ENCODE results near the gene LIM2. TPM values are rescaled to one million over a fixed set of nuclear protein-coding genes. Genes with fewer than 3 reads are reported as not detected.
A peak's percentile ranks its signal among the peaks of the same experiment; 100 is the strongest.

The LIM2 gene
- total and polyA plus RNA-seq, 2 of the 8 experiments (the other 6 are each of a cell fraction or from before 2014, with no cell fraction given) = not detected

DNA sequence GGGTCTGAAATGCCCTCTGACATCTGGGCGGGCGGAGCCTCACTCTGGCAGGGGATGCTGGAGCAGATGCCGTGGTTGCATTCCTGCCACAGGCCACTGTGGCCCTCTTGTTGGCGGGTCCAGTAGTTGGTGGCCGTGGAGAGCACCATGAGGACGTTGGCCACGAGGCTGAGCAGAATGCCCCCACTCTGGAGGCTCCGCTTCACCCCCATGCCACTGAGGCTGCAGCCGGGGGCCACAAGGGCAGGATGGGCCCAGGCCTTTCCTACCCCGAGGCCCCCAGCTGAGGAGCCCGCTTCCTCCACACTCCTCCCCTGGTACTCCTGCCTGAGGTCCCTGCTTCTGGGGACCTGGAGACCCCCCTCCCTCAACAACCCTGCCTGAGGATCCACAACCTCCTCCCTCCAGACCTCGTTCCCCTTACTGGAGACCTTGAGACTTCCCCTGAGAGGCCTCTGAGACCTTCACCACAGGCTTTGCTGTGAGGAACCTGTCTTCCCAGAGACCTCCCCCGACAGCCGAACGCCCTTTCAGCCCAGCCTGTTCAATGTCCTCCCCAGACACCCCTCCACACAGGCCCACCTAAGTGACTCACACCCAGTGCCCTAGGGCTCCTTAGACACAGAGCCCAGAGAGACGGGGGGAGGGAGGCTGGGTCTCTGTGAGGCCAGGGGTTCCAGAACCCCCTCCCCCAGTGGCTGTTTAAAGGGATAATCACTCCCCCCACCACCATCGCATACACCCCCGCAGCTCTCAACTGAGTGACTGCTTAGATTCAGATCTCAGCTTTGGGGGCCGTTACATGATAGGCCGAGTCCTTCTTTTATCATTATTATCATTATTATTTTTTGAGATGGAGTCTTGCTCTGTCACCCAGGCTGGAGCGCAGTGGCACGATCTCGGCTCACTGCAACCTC, 19.1 kb downstream of the LIM2 start, which contains the start of gene CLDND2:
Gene CLDND2, minus strand, starts transcription at position 638 of the 917 bp plus-strand sequence. Its CDS starts 426 bp downstream, at position 212.
- Histone ChIP-seq H3K4me2 (ENCODE audit: insufficient read depth in 1 of 2, low read depth in 2 of 2, low read length in 2 of 2) (peak within 1 kb of the TSS; percentile 75 to 87), H3K4me1 (replicated peaks in 1 of 4; ENCODE audit: control insufficient read depth in 3 of 4, insufficient read depth in 4 of 4, low read length in 3 of 4) (peaks cover 0 to 18% (median 11%) of the 10 kb centered on the region in 4 experiments; a peak in 6 of 7 replicates), H2BK120ac (replicated peaks; ENCODE audit: low read depth, low read length) (peak within 1 kb of the TSS; percentile 72), H2AFZ (ENCODE audit: low read length) (peak within 1 kb of the TSS; percentile 95; the same call in 1 of the 2 replicates), H3K18ac (ENCODE audit: extremely low read depth, low read length) (peak within 1 kb of the TSS; percentile 98), H3K23ac (ENCODE audit: insufficient read length) (no peak within 1 kb of the TSS), H3K23me2 (ENCODE audit: low read depth, low read length) (peaks cover 18% of the 10 kb centered on the region), H3K4me3 (ENCODE audit: extremely low read depth in 1 of 4, insufficient read depth in 2 of 4, low read depth in 3 of 4, low read length in 4 of 4) (peak within 1 kb of the TSS; percentile 68 to 97 (median 84)), H3K79me2 (ENCODE audit: control insufficient read depth in 1 of 2, insufficient read depth in 2 of 2, low read length in 2 of 2) (no peaks in the 10 kb centered on the region), H2AK5ac (ENCODE audit: low read depth, low read length) (peak within 1 kb of the TSS; percentile 48; the same call in 1 of the 2 replicates), H3K56ac (replicated peaks; ENCODE audit: insufficient read length, low read depth, low read length) (peak within 1 kb of the TSS; percentile 67), H3K4ac (replicated peaks; ENCODE audit: insufficient read length, low read depth, low read length) (peak within 1 kb of the TSS; percentile 93), H3K79me1 (ENCODE audit: low read depth, low read length) (no peaks in the 10 kb centered on the region), H2BK5ac (ENCODE audit: low read depth, low read length) (peak within 1 kb of the TSS; percentile 99), H3K27ac (ENCODE audit: low read depth, low read length) (peak within 1 kb of the TSS; percentile 50; the same call in 1 of the 2 replicates), H2BK20ac (ENCODE audit: low read length) (no peak within 1 kb of the TSS), H3K14ac (ENCODE audit: insufficient read length) (no peak within 1 kb of the TSS), H3K36me3 (ENCODE audit: control insufficient read depth in 2 of 4, insufficient read depth in 4 of 4, low read length in 3 of 4) (no peaks in the 10 kb centered on the region), H4K91ac (replicated peaks; ENCODE audit: insufficient read length, low read length) (peak within 1 kb of the TSS; percentile 100), H3K9me3 (ENCODE audit: insufficient read depth in 2 of 2, low read depth in 1 of 2, low read length in 1 of 2) (no peaks in the 10 kb centered on the region), H3K27me3 (replicated peaks in 1 of 4; ENCODE audit: control insufficient read depth in 3 of 4, extremely low read depth in 1 of 4, insufficient read depth in 3 of 4, low read length in 3 of 4) (no peaks in the 10 kb centered on the region; a peak in 2 of 7 replicates), H4K5ac (ENCODE audit: insufficient read length, low read depth, low read length) (peak within 1 kb of the TSS; percentile 99), H3K9ac (replicated peaks in 1 of 4; ENCODE audit: extremely low read depth in 1 of 4, low read depth in 3 of 4, low read length in 3 of 4) (peak within 1 kb of the TSS in 3 of 4 experiments; percentile 35 to 62 (median 56); a peak in 5 of 7 replicates), H4K8ac (ENCODE audit: extremely low read depth, insufficient read depth, low read length) (peak within 1 kb of the TSS; percentile 93), H2BK12ac (ENCODE audit: low read depth, low read length) (no peak within 1 kb of the TSS), H2BK15ac (ENCODE audit: low read length) (peak within 1 kb of the TSS; percentile 99; the same call in 1 of the 2 replicates), H4K20me1 (replicated peaks in 1 of 2; ENCODE audit: control insufficient read depth in 1 of 2, insufficient read depth in 2 of 2, low read length in 2 of 2) (no peaks in the 10 kb centered on the region)
- ChIA-PET CTCF (ENCODE audit: partially characterized antibody) (interaction anchor here (0.7 to 2.3 kb wide), 10 partner anchors 14 to 210 kb away, joined by 3 to 7 read pairs (median 4); partner anchors contain the start of genes LIM2, SIGLEC10 and VSIG10L), POLR2A (ENCODE audit: partially characterized antibody) (interaction anchor here (0.6 to 1.8 kb wide), 15 partner anchors 8 to 608 kb away, joined by 3 to 9 read pairs (median 4); partner anchors contain the start of genes C19orf84, LIM2 and VSIG10L)
- TF ChIP-seq SAP30 (IDR thresholded peaks at IDR 0.05; ENCODE audit: insufficient read depth, insufficient replicate concordance, low read length) = peak; percentile 18
- TF ChIP-seq KDM4A (IDR thresholded peaks at IDR 0.05; ENCODE audit: low read depth, low read length, severe bottlenecking) = peak; percentile 18
- TF ChIP-seq HDAC6 (IDR thresholded peaks at IDR 0.05; ENCODE audit: low read depth, low read length) = no peak
- DNase-seq (ENCODE audit: low read depth in 1 of 2, low spot score in 2 of 2) = peak in 1 of 2 experiments; percentile 48
- FAIRE-seq = no peak
- 83% methylated on average over 19 of the region's 23 CpGs; no CpG with 5 or more reads in 1 of the 2 experiments for WGBS, 2 experiments (ENCODE audit: extremely low coverage in 1 of 2, insufficient coverage in 1 of 2, insufficient read length in 1 of 2, insufficient replicate concordance in 2 of 2, low coverage in 1 of 2, low lambda C conversion rate in 2 of 2, missing lambda C conversion rate in 1 of 2)

Data from H1 (cell line).